Tongue (tissue), 2 donors: ENCODE results near the gene TLE5. TPM values are rescaled to one million over a fixed set of nuclear protein-coding genes. Genes with fewer than 3 reads are reported as not detected.
"Not testable (repeated sequence)": the region's sequence is repeated elsewhere in the genome, so short reads cannot be mapped to it uniquely, and the experiment has no call there.

ENCODE experiments used
- DNase-seq: peaks from one replicate; pipeline ENCODE4 v3.0.0-alpha.2; 2015
- total RNA-seq: library from RNA; depleted of rRNA; stranded (reverse); fragments of >200 nt; gene quantifications from one replicate; pipeline ENCODE4 v1.2.3, GENCODE V29; 2014

The TLE5 gene
- total RNA-seq, 1 donor from 2014 or later, result 169 TPM

DNA sequence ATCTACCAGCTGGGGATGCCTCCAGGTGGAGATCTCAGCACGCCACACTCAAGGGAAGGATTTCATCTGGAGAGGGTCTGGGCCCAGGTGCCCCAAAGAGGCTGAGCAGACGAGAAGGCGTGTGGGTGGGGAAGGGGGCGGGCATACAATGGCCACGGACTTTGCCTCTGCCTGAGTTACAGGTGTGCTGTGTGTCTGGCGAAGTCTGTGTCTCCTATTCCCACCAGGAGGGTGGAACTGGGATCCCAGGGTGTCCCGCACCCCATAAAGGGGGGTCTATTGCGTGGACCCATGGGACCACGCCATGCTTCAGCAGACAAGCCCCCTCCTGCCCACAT lies 36.8 kb downstream of the TLE5 start:
- no peak for DNase-seq

- no peak for DNase-seq
These were observed 37.3 kb downstream of the TLE5 start for GRCh38 chr19:3024870-3025548.

DNA sequence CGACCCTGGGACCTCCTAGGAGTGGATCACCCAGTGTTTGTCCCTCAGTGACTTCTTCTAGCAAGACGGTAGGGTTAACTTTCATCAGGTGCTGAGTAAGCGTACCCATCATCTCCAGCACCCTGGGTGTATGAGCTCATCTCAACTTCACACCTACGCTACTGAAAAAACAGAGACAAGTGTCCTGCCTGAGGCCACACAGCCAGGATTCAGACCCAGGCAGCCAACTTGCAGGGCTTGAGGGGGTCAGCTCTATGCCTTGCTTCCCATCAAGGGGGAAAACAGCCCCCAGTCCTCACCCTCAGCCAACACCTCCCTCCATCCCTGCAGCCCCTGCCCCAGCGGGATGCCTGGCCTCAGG lies 37.8 kb downstream of the TLE5 start:
- DNase-seq, result no peak

DNA sequence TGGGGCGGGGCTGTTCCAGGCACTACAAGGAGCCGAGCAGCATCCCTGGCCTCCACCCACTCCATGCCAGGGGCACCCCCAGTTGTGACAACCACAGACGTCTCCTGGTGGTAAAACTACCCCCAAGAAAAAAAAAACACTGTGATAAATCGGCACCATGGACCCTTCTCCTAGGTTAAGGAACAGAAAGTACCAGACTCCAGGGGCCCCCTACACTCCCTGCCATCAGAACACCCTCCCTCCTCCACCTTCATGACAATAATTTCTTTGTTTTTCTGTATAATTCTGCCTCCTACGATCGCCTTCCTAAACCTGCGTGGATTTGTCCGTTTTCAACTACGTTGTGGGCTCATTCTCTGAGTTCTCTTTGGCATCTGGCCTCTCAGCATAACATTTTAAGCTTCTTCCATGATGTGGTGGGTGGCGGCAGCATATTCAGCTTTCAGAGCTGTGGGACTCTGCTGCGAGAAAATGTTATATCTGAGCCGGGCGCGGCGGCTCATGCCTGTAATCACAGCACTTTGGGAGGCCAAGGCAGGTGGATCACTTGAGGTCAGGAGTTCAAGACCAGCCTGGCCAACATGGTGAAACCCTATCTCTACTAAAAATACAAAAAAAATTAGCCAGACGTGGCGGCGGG lies 41.9 kb downstream of the TLE5 start:
- no peak for DNase-seq

- DNase-seq, result no peak
These were observed 43.0 kb downstream of the TLE5 start for GRCh38 chr19:3019211-3019854.

GRCh38 chr19:3017923-3018322 lies 44.4 kb downstream of the TLE5 start:
- DNase-seq, result no peak

GRCh38 chr19:3015126-3016057 lies 46.9 kb downstream of the TLE5 start:
- no peak for DNase-seq

GRCh38 chr19:3014135-3014534 lies 48.2 kb downstream of the TLE5 start:
- DNase-seq, result no peak

GRCh38 chr19:3013263-3013725 lies 49.0 kb downstream of the TLE5 start:
- DNase-seq, result no peak

DNA sequence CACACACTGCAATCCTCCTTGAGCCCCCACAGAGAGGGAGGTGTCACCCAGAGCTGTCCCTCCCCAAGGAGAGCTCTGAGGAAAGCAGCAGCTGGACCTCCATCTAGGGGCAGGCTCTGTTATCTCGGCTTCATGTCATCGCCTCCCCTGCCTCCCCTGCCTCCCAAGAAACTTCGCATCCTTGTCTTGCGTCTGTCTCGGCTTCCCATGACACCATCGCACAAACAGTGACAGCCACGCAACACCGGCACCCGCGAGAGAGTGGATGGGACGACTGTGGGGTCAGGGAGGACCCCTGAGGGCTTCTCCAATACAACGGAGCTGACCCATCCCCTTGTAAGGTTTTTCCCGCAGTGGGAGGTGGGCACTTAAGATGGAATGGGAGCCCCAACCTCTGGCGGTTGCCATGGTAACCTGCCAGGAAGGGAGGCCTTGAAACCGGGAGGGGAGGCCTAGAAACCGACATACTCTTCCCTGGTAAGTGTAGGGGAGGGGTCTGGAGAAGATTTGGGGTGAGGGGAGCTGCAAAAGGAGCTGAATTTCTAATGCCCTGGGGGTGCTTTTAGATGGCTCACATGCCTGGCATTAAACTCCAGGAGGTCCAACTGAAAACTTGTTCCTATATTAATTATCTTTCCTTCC lies 49.6 kb downstream of the TLE5 start:
- no peak for DNase-seq

DNA sequence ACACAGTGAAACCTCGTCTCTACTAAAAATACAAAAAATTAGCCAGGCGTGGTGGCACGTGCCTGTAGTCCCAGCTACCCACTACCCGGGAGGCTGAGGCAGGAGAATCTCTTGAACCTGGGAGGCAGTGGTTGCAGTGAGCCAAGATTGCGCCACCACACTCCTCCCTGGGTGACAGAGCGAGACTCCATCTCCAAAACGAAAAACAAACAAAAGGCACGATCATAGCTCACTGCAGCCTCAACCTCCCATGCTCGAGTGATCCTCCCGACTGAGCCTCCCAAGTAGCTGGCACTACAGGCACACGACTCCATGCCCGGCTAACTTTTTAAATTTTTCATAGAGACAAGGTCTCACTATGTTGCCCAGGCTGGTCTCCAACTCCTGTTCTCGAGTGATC lies 50.2 kb downstream of the TLE5 start:
- DNase-seq, result not testable (repeated sequence)

GRCh38 chr19:3010871-3011270 lies 51.4 kb downstream of the TLE5 start:
- DNase-seq, result no peak

DNA sequence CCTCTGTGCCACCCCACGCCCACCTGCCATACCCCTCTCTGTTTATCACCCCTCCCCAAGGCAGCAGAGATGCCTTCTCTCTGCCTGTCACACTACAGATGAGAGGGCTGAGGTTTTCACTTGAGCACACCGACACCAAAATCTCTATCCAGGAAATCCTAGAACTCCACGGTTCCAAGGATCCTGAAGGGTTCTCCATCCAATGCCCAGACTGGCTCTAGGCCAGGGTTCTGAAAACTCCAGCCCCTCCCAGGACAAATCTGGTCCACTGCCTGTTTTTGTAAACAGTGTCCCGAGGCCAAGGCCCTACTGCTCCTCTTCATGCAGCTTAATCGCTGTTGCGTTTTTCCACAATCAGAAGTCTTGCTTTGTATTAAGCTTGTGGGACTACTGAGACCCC lies 53.3 kb downstream of the TLE5 start:
- no peak for DNase-seq

GRCh38 chr19:3007975-3008374 lies 54.3 kb downstream of the TLE5 start:
- DNase-seq, result no peak

- no peak for DNase-seq
These were observed 56.1 kb downstream of the TLE5 start for GRCh38 chr19:3006075-3006767.

DNA sequence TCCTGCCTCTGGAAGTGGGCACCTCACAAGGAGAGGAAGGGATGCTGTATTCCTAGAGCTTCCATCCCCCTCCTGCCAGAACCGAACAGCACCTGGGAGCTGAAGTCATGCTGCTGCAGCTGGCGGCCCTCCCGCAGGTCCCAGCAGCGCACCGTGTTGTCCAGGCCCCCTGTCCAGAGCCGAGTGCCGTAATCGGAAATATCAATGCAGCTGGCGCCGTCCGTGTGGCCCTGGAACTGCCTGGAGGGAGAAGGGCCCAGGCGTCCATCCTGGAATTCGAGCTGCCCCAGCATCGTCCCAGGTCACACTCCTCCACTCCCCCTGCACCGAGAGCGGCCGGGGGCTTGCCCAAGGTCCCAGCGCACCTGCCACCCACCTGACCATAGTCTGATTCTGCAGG lies 57.0 kb downstream of the TLE5 start:
- DNase-seq, result no peak

- DNase-seq, result no peak
These were observed 57.8 kb downstream of the TLE5 start for GRCh38 chr19:3004522-3004921.

GRCh38 chr19:3003046-3003445 lies 59.2 kb downstream of the TLE5 start:
- no peak for DNase-seq
